HEK293 (cell line): ENCODE measurements around the gene SLC25A44.

ENCODE experiments used
- CTCF ChIA-PET: fragments of 350-600 bp; formaldehyde crosslinking; extraction: SDS; loops from one replicate; lab custom pipeline; 2021; ENCODE audit warnings: antibody characterized with exemption; lab: Yijun Ruan, JAX
- POLR2A ChIA-PET: fragments of 300-600 bp; formaldehyde crosslinking; extraction: SDS; loops from one replicate; lab custom pipeline; 2020; ENCODE audit warnings: antibody characterized with exemption, inconsistent platforms; lab: Yijun Ruan, JAX
- H3K27ac ChIP-seq: fragments of 200-500 bp; sonication (Bioruptor generic); 2 replicates; pipeline ENCODE4 v1.5.1; 2014; ENCODE audit warnings: low read depth, low read length, control low read depth, inconsistent platforms; ENCODE audit errors: extremely low read depth
- H3K36me3 ChIP-seq, 2 experiments: fragments of 200-500 bp in 1 of 2; sonication (Bioruptor generic) in 1 of 2; 1 replicate in 1 of 2; 2 replicates in 1 of 2; pipeline ENCODE4 v1.5.1; 2014 to 2017; ENCODE audit warnings: inconsistent platforms in 2 of 2, low read length in 2 of 2; ENCODE audit not compliant: control insufficient read depth in 2 of 2, insufficient read depth in 1 of 2
- H3K4me1 ChIP-seq: fragments of 200-500 bp; sonication (Bioruptor generic); 2 replicates; pipeline ENCODE4 v1.5.1; 2014; ENCODE audit warnings: mild to moderate bottlenecking, low read length, inconsistent platforms; ENCODE audit not compliant: control insufficient read depth, insufficient read depth
- H3K4me3 ChIP-seq: 2 replicates; pipeline ENCODE4 v1.5.1; 2011; ENCODE audit warnings: low read depth, mild to moderate bottlenecking, control low read depth, low read length, moderate library complexity
- H3K9me3 ChIP-seq: fragments of 200-500 bp; sonication (Bioruptor generic); 2 replicates; pipeline ENCODE4 v1.5.1; 2014; ENCODE audit warnings: low read depth, low read length, inconsistent platforms; ENCODE audit not compliant: control insufficient read depth, insufficient read depth
- BCL11B ChIP-seq: fragments of 450-650 bp; formaldehyde crosslinking; IDR thresholded peaks from 2 replicates; pipeline ENCODE4 v1.5.1; 2016; ENCODE audit warnings: low read depth, missing biosample characterization, missing genetic modification characterization
- HIC1 ChIP-seq: fragments of 450-650 bp; formaldehyde crosslinking; IDR thresholded peaks from 2 replicates; pipeline ENCODE4 v1.5.1; 2016; ENCODE audit warnings: missing biosample characterization, missing genetic modification characterization
- KLF7 ChIP-seq: fragments of 450-650 bp; formaldehyde crosslinking; IDR thresholded peaks from 2 replicates; pipeline ENCODE4 v1.5.1; 2016; ENCODE audit warnings: missing biosample characterization, missing genetic modification characterization, borderline replicate concordance
- MZF1 ChIP-seq: fragments of 450-650 bp; formaldehyde crosslinking; IDR thresholded peaks from 2 replicates; pipeline ENCODE4 v1.5.1; 2017; ENCODE audit warnings: missing biosample characterization, missing genetic modification characterization, borderline replicate concordance
- PRDM1 ChIP-seq: fragments of 450-650 bp; formaldehyde crosslinking; IDR thresholded peaks from 2 replicates; pipeline ENCODE4; 2016; ENCODE audit warnings: missing biosample characterization, missing genetic modification characterization
- ZIC2 ChIP-seq: fragments of 450-650 bp; formaldehyde crosslinking; IDR thresholded peaks from 2 replicates; pipeline ENCODE4 v1.5.1; 2016; ENCODE audit warnings: missing biosample characterization, missing genetic modification characterization
- ZNF121 ChIP-seq: fragments of 450-650 bp; formaldehyde crosslinking; IDR thresholded peaks from 2 replicates; pipeline ENCODE4 v1.5.1; 2016; ENCODE audit warnings: missing biosample characterization, missing genetic modification characterization
- ZNF155 ChIP-seq: fragments of 450-650 bp; formaldehyde crosslinking; IDR thresholded peaks from 2 replicates; pipeline ENCODE4 v1.5.1; 2016; ENCODE audit warnings: missing biosample characterization, missing genetic modification characterization
- ZNF169 ChIP-seq: fragments of 450-650 bp; formaldehyde crosslinking; IDR thresholded peaks from 2 replicates; pipeline ENCODE4 v1.5.1; 2016; ENCODE audit warnings: missing biosample characterization, missing genetic modification characterization
- ZNF2 ChIP-seq: fragments of 450-650 bp; formaldehyde crosslinking; IDR thresholded peaks from 2 replicates; pipeline ENCODE4 v1.5.1; 2016; ENCODE audit warnings: missing biosample characterization, missing genetic modification characterization
- ZNF221 ChIP-seq: fragments of 450-650 bp; formaldehyde crosslinking; IDR thresholded peaks from 2 replicates; pipeline ENCODE4 v1.5.1; 2017; ENCODE audit warnings: missing biosample characterization, missing genetic modification characterization, borderline replicate concordance
- ZNF239 ChIP-seq: fragments of 450-650 bp; formaldehyde crosslinking; IDR thresholded peaks from 2 replicates; pipeline ENCODE4 v1.5.1; 2016; ENCODE audit warnings: missing biosample characterization, missing genetic modification characterization
- ZNF473 ChIP-seq: fragments of 450-650 bp; formaldehyde crosslinking; IDR thresholded peaks from 2 replicates; pipeline ENCODE4 v1.5.1; 2017; ENCODE audit warnings: missing biosample characterization, missing genetic modification characterization
- ZNF548 ChIP-seq: fragments of 450-650 bp; formaldehyde crosslinking; IDR thresholded peaks from 2 replicates; pipeline ENCODE4 v1.5.1; 2016; ENCODE audit warnings: missing biosample characterization, missing genetic modification characterization
- ZNF561 ChIP-seq: fragments of 450-650 bp; IDR thresholded peaks from 2 replicates; pipeline ENCODE4 v1.5.1; 2018; ENCODE audit warnings: missing biosample characterization, missing genetic modification characterization, borderline replicate concordance
- ZNF626 ChIP-seq: fragments of 450-650 bp; sonication (Bioruptor Pico); formaldehyde crosslinking; IDR thresholded peaks from 2 replicates; pipeline ENCODE4 v1.5.1; 2018; ENCODE audit warnings: missing biosample characterization, missing genetic modification characterization, inconsistent platforms
- ZNF670 ChIP-seq: fragments of 450-650 bp; formaldehyde crosslinking; IDR thresholded peaks from 2 replicates; pipeline ENCODE4 v1.5.1; 2016; ENCODE audit warnings: missing biosample characterization, missing genetic modification characterization, low read depth
- ZNF785 ChIP-seq: fragments of 450-650 bp; formaldehyde crosslinking; IDR thresholded peaks from 2 replicates; pipeline ENCODE4 v1.5.1; 2016; ENCODE audit warnings: missing biosample characterization, missing genetic modification characterization
- ZNF830 ChIP-seq: fragments of 450-650 bp; IDR thresholded peaks from 2 replicates; pipeline ENCODE4 v1.5.0; 2018; ENCODE audit warnings: missing biosample characterization, missing genetic modification characterization, low read depth, mild to moderate bottlenecking, moderate library complexity
- ZSCAN16 ChIP-seq: fragments of 450-650 bp; formaldehyde crosslinking; IDR thresholded peaks from 2 replicates; pipeline ENCODE4 v1.5.1; 2016; ENCODE audit warnings: missing biosample characterization, missing genetic modification characterization
- TF ChIP-seq, protein P1 (sequence below): fragments of 450-650 bp; formaldehyde crosslinking; IDR thresholded peaks from 2 replicates; pipeline ENCODE4; 2016; ENCODE audit warnings: missing biosample characterization, missing genetic modification characterization
- TF ChIP-seq, protein P2 (sequence below): fragments of 450-650 bp; formaldehyde crosslinking; IDR thresholded peaks from 2 replicates; pipeline ENCODE4 v1.5.1; 2017; ENCODE audit warnings: missing biosample characterization, missing genetic modification characterization

Gene SLC25A44

GRCh38 chr1:156220226-156220625 lies 26.3 kb downstream of the SLC25A44 start:
- H3K27ac ChIP-seq: no peak overlapping the region
- H3K9me3 ChIP-seq: no peaks in the 10 kb centered on the region
- TF ChIP-seq ZNF548: no peak
- TF ChIP-seq ZNF121 (tag by site-specific recombination): peak; percentile 92
- no peak for TF ChIP-seq ZNF239
- peaks cover 4 to 26% of the 10 kb centered on the region in 2 experiments for H3K36me3 ChIP-seq
- no peak overlapping the region for H3K4me3 ChIP-seq
- ChIA-PET POLR2A (interaction anchor here (0.7 kb wide), 1 partner anchor 7 kb away, joined by 3 read pairs; the partner anchor contains the start of gene PMF1), CTCF (no interaction called here)
- H3K4me1 ChIP-seq: no peaks in the 10 kb centered on the region

DNA sequence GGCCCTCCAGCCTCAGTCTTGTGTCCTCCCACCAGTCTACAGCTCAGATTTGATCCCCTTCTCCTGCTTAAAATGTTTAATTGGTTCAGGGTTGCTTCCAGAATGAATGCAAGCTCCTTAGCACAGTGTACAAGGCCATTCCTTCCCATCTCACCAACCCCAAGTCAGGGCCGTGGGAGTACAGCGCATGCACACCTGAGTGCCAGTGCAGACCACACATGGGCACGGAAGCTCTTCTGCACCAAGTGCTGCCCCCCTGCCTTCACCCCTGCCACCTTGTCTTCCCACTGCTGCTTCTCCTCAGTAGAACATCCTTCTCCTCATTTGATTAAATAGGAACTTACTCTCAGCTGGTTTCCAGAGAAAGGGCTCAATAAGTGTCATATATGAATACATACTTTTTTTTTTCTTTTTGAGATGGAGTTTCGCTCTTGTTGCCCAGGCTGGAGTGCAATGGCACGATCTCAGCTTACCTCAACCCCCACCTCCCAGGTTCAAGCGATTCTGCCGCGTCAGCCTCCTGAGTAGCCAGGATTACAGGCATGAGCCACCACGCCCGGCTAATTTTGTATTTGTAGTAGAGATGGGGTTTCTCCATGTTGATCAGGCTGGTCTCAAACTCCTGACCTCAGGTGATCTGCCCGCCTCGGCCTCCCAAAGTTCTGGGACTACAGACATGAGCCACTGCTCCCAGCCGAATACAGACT lies 28.2 kb downstream of the SLC25A44 start:
- Histone ChIP-seq H3K27ac (no peak overlapping the region), H3K9me3 (no peaks in the 10 kb centered on the region), H3K4me1 (no peaks in the 10 kb centered on the region), H3K4me3 (no peak overlapping the region), H3K36me3 (peaks cover 8 to 35% of the 10 kb centered on the region in 2 experiments)
- POLR2A ChIA-PET: interaction anchor here (1.4 kb wide), 1 partner anchor 9 kb away, joined by 5 read pairs; the partner anchor contains the start of gene PMF1
- CTCF ChIA-PET: interaction anchor here (1.3 to 1.9 kb wide), 2 partner anchors 76 to 81 kb away, joined by 5 to 6 read pairs; no protein-coding TSS in a partner anchor
- TF ChIP-seq ZIC2 (tag by site-specific recombination) (no peak), MZF1 (tag by site-specific recombination) (no peak), ZNF2 (tag by site-specific recombination) (no peak), ZNF670 (tag by site-specific recombination) (no peak), ZNF785 (tag by site-specific recombination) (no peak), ZNF169 (tag by site-specific recombination) (no peak), BCL11B (tag by site-specific recombination) (no peak), ZSCAN16 (no peak), ZNF561 (no peak), ZNF155 (no peak), KLF7 (tag by site-specific recombination) (no peak), ZNF626 (tag by site-specific recombination) (no peak), PRDM1 (tag by site-specific recombination) (no peak), ZNF830 (tag by site-specific recombination) (no peak), ZNF473 (no peak), ZNF221 (tag by site-specific recombination) (no peak), HIC1 (tag by site-specific recombination) (no peak)
- TF ChIP-seq, protein P1, sequence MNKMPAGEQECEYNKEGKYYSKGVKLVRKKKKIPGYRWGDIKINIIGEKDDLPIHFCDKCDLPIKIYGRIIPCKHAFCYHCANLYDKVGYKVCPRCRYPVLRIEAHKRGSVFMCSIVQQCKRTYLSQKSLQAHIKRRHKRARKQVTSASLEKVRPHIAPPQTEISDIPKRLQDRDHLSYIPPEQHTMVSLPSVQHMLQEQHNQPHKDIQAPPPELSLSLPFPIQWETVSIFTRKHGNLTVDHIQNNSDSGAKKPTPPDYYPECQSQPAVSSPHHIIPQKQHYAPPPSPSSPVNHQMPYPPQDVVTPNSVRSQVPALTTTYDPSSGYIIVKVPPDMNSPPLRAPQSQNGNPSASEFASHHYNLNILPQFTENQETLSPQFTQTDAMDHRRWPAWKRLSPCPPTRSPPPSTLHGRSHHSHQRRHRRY (tag by site-specific recombination): no peak
- TF ChIP-seq, protein P2, sequence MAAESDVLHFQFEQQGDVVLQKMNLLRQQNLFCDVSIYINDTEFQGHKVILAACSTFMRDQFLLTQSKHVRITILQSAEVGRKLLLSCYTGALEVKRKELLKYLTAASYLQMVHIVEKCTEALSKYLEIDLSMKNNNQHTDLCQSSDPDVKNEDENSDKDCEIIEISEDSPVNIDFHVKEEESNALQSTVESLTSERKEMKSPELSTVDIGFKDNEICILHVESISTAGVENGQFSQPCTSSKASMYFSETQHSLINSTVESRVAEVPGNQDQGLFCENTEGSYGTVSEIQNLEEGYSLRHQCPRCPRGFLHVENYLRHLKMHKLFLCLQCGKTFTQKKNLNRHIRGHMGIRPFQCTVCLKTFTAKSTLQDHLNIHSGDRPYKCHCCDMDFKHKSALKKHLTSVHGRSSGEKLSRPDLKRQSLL: no peak
- TF ChIP-seq, all 188 proteins: peak for 0
